CD4-positive, alpha-beta T cell (primary cell): ENCODE results near the gene TMEM33. TPM values are rescaled to one million over a fixed set of nuclear protein-coding genes. Genes with fewer than 3 reads are reported as not detected.
A peak's percentile ranks its signal among the peaks of the same experiment; 100 is the strongest.

Experiments
- ATAC-seq: fragments of 200-7000 bp; cut with Tn5 transposase; one replicate; pipeline ENCODE4 v1.10.0; 2022; ENCODE audit warnings: mild to moderate bottlenecking; ENCODE audit not compliant: poor library complexity
- CTCF ChIA-PET: fragments of 350-600 bp; sonication (Branson Sonifier 250); formaldehyde crosslinking; loops from one replicate; lab custom pipeline; 2021; ENCODE audit warnings: antibody characterized with exemption, inconsistent platforms; lab: Charles Lee
- POLR2A ChIA-PET: fragments of 350-600 bp; sonication (Branson Sonifier 250); formaldehyde crosslinking; loops from one replicate; lab custom pipeline; 2021; ENCODE audit warnings: antibody characterized with exemption, inconsistent platforms; lab: Charles Lee
- DNase-seq, 14 experiments: peaks; one replicate each; pipeline ENCODE4 v3.0.0-alpha.2; 2013 to 2020; ENCODE audit warnings: mixed read lengths in 2 of 14
- H3K27ac ChIP-seq, 2 donors: one replicate each; pipeline versions ENCODE4 v1.5.1 to v1.7.0; 2013; ENCODE audit warnings: low read length in 2 of 2, low read depth in 1 of 2, mild to moderate bottlenecking in 1 of 2
- H3K27me3 ChIP-seq, 2 experiments: 1 replicate in 1 of 2; 2 replicates in 1 of 2; pipeline versions ENCODE4 v1.6.1 to v1.7.0; 2013; ENCODE audit warnings: low read length in 2 of 2, control low read depth in 1 of 2, mild to moderate bottlenecking in 1 of 2, moderate library complexity in 1 of 2; ENCODE audit not compliant: insufficient read depth in 2 of 2, control insufficient read depth in 1 of 2
- H3K36me3 ChIP-seq: one replicate; pipeline ENCODE4 v1.6.1; 2013; ENCODE audit warnings: low read length, control low read depth; ENCODE audit not compliant: insufficient read depth
- H3K4me1 ChIP-seq: one replicate; pipeline ENCODE4 v1.6.1; 2013; ENCODE audit warnings: low read length, control low read depth; ENCODE audit not compliant: insufficient read depth
- H3K4me3 ChIP-seq: one replicate; pipeline ENCODE4 v1.5.1; 2013; ENCODE audit warnings: mild to moderate bottlenecking, low read length, moderate library complexity
- H3K9me3 ChIP-seq, 2 experiments: 1 replicate in 1 of 2; 2 replicates in 1 of 2; pipeline versions ENCODE4 v1.6.1 to v1.7.0; 2013; ENCODE audit warnings: low read length in 2 of 2, mild to moderate bottlenecking in 2 of 2, control low read depth in 1 of 2, moderate library complexity in 1 of 2; ENCODE audit not compliant: control insufficient read depth in 1 of 2, insufficient read depth in 1 of 2
- H3K27ac Mint-ChIP-seq: one replicate; pipeline ENCODE4 v1.8.0; 2020; ENCODE audit warnings: mixed read lengths
- H3K27me3 Mint-ChIP-seq: one replicate; pipeline ENCODE4 v1.8.0; 2021; ENCODE audit warnings: mixed read lengths
- H3K36me3 Mint-ChIP-seq: one replicate; pipeline ENCODE4 v1.8.0; 2021; ENCODE audit warnings: low read depth, mixed read lengths
- H3K4me1 Mint-ChIP-seq: one replicate; pipeline ENCODE4 v1.8.0; 2021; ENCODE audit warnings: low read depth, mixed read lengths
- H3K4me3 Mint-ChIP-seq: one replicate; pipeline ENCODE4 v1.8.0; 2020; ENCODE audit warnings: mild to moderate bottlenecking, mixed read lengths
- H3K9me3 Mint-ChIP-seq: one replicate; pipeline ENCODE4 v1.8.0; 2020; ENCODE audit warnings: mixed read lengths
- intact Hi-C, 2 experiments: fragments of 100-400 bp; cut with DNase I in 1 of 2; cut with micrococcal nuclease in 1 of 2; formaldehyde crosslinking; loops; one replicate each; pipeline versions ENCODE4 v1.15.1 to v1.9.0; 2023 to 2025; cut with DNase I, micrococcal nuclease
- total RNA-seq, 174 experiments: library from RNA in 2 of 174; stranded (reverse) in 2 of 174; gene quantifications; one replicate each; pipeline ENCODE4 v1.2.3 and lab custom pipeline; 2021 to 2026
- TF ChIP-seq, protein P1 (sequence below): fragments of 200-600 bp; IDR thresholded peaks from one replicate; pipeline ENCODE4 v1.8.0; 2022; ENCODE audit warnings: antibody characterized with exemption, mild to moderate bottlenecking

TMEM33 gene
- total RNA-seq, 2 experiments from 2014 or later = 18.0 to 19.7 TPM

DNA sequence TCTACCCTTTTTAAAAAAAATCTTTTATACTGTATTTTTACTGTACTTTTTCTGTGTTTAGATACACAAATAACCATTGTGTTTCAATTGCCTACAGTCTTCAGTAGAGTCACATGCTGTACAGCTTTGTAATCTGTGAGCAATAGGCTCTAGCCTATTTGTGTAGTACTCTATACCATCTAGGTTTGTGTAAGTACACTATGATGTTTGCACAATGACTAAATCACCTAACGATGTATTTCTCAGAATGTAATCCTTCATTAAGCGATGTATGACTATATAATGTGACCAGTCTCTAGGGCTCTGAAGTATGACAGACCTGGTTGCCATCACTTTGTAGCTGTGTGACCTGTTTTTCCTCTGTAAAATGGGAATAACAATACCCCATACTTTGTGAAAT is 32.2 kb downstream of the TMEM33 start:
- ATAC-seq (no peak), DNase-seq (no peak)
- H3K9me3 ChIP-seq = peaks cover 7 to 8% of the 10 kb centered on the region in 2 experiments
- Mint-ChIP-seq H3K9me3 (peaks cover 9% of the 10 kb centered on the region), H3K36me3 (no peaks in the 10 kb centered on the region), H3K27me3 (no peaks in the 10 kb centered on the region), H3K27ac (no peak overlapping the region), H3K4me1 (no peaks in the 10 kb centered on the region), H3K4me3 (no peak overlapping the region)
- H3K36me3 ChIP-seq = no peaks in the 10 kb centered on the region
- intact Hi-C loops = no loop called here
- TF ChIP-seq, protein P1, sequence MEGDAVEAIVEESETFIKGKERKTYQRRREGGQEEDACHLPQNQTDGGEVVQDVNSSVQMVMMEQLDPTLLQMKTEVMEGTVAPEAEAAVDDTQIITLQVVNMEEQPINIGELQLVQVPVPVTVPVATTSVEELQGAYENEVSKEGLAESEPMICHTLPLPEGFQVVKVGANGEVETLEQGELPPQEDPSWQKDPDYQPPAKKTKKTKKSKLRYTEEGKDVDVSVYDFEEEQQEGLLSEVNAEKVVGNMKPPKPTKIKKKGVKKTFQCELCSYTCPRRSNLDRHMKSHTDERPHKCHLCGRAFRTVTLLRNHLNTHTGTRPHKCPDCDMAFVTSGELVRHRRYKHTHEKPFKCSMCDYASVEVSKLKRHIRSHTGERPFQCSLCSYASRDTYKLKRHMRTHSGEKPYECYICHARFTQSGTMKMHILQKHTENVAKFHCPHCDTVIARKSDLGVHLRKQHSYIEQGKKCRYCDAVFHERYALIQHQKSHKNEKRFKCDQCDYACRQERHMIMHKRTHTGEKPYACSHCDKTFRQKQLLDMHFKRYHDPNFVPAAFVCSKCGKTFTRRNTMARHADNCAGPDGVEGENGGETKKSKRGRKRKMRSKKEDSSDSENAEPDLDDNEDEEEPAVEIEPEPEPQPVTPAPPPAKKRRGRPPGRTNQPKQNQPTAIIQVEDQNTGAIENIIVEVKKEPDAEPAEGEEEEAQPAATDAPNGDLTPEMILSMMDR = no peak
- no peaks in the 10 kb centered on the region for H3K27me3 ChIP-seq
- no peaks in the 10 kb centered on the region for H3K4me1 ChIP-seq
- H3K27ac ChIP-seq = no peak overlapping the region
- no peak overlapping the region for H3K4me3 ChIP-seq
- POLR2A ChIA-PET = no interaction called here
- CTCF ChIA-PET = interaction anchor here (1.2 to 1.6 kb wide), 2 partner anchors 9 to 18 kb away, joined by 3 read pairs; no protein-coding TSS in a partner anchor

DNA sequence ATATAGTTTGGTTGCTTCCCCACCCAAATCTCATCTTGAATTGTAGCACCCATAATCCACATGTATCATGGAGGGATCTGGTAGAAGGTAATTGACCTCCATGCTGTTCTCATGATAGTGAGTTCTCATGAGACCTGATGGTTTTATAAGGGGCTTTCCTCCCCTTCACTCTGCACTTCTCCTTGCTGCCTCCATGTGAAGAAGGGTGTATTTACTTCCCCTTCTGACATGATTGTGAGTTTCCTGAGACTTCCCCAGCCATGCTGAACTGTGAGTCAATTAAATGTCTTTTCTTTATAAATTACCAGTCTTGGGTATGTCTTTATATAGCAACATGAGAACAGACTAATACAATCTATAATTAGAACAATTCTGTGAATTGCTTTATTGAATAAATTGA is 34.4 kb downstream of the TMEM33 start:
- ChIA-PET POLR2A (no interaction called here), CTCF (no interaction called here)
- Mint-ChIP-seq H3K27ac (no peak overlapping the region), H3K27me3 (peaks cover 5% of the 10 kb centered on the region), H3K4me1 (no peaks in the 10 kb centered on the region), H3K36me3 (no peaks in the 10 kb centered on the region), H3K4me3 (no peak overlapping the region), H3K9me3 (peaks cover 9% of the 10 kb centered on the region)
- no peaks in the 10 kb centered on the region for H3K27me3 ChIP-seq
- peaks cover 8 to 10% of the 10 kb centered on the region in 2 experiments for H3K9me3 ChIP-seq
- ATAC-seq = no peak
- no peak overlapping the region for H3K27ac ChIP-seq
- no peak overlapping the region for H3K4me3 ChIP-seq
- TF ChIP-seq, protein P1 = no peak
- peak in 2 of 14 experiments; percentile 8 to 11 for DNase-seq
- no peaks in the 10 kb centered on the region for H3K36me3 ChIP-seq
- intact Hi-C loops = no loop called here
- H3K4me1 ChIP-seq = no peaks in the 10 kb centered on the region

DNA sequence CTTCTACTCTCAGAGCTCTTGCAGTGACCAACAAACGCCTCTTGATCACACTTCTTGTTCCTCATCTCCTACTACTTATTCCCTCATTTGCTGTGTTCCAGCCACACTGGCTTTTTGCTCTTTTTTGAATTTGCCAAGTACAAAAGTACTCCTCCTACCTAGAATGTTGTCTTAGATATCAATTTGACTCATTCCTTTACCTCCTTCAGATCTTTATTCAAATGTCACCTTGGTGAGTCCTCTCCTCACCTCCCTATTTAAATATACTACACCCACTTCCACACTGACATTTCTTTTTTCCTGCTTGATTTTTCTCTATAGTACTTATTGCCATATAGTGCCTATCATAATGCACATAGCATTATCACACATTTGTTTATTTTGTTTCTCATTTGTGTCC is 40.1 kb downstream of the TMEM33 start:
- Histone ChIP-seq H3K27ac (no peak overlapping the region), H3K4me1 (no peaks in the 10 kb centered on the region), H3K36me3 (no peaks in the 10 kb centered on the region), H3K27me3 (no peaks in the 10 kb centered on the region), H3K4me3 (no peak overlapping the region), H3K9me3 (peaks cover 0 to 3% of the 10 kb centered on the region in 2 experiments)
- Mint-ChIP-seq H3K27me3 (peaks cover 5% of the 10 kb centered on the region), H3K4me1 (no peaks in the 10 kb centered on the region), H3K27ac (no peak overlapping the region), H3K9me3 (no peaks in the 10 kb centered on the region), H3K4me3 (no peak overlapping the region), H3K36me3 (no peaks in the 10 kb centered on the region)
- ChIA-PET POLR2A (no interaction called here), CTCF (no interaction called here)
- ATAC-seq (no peak), DNase-seq (no peak)
- intact Hi-C loops = no loop called here
- TF ChIP-seq, protein P1 = no peak
